Measurements from ENCODE around the gene PAIP1. TPM values are rescaled to one million over a fixed set of nuclear protein-coding genes. Genes with fewer than 3 reads are reported as not detected.

Gene PAIP1
- total RNA-seq, 3 donors from 2014 or later: 70.5 to 104 (median 94.1) TPM

DNA sequence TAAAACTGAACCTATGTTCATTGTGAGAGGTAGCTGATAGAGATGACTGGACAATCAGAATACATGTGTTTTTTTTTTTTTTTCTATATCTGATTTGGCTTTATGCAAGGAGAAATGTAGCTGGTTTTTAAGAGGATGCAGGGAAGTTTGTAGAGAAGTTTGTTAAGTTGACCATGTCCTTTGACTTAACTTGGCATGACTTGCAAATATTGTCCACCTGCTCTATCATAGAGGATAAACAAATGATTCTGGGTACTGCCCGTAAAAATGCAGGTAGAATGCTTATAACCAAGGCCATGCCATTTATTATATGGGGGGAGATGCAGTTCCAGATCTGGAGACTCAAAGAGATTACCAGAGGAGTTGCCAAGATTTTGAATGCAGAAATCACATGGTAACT lies 32.4 kb upstream of the PAIP1 start:
- Histone ChIP-seq H3K9me3 (no peaks in the 10 kb centered on the region), H3K4me1 (no peaks in the 10 kb centered on the region), H3K36me3 (no peaks in the 10 kb centered on the region), H3K27ac (no peak overlapping the region), H3K4me3 (no peak overlapping the region), H3K27me3 (no peaks in the 10 kb centered on the region)
- intact Hi-C loops (cut with DNase I; ENCODE audit: low total_unique reads): no loop called here
- TF ChIP-seq POLR2AphosphoS5 (IDR thresholded peaks at IDR 0.05) (no peak), CTCF (IDR thresholded peaks at IDR 0.05) (no peak), POLR2A (IDR thresholded peaks at IDR 0.05) (no peak)
- no peak for DNase-seq (ENCODE audit: low spot score in 2 of 2)

- TF ChIP-seq POLR2AphosphoS5 (IDR thresholded peaks at IDR 0.05): no peak
- Histone ChIP-seq H3K27ac (no peak overlapping the region), H3K4me3 (no peak overlapping the region), H3K9me3 (no peaks in the 10 kb centered on the region), H3K27me3 (no peaks in the 10 kb centered on the region), H3K36me3 (no peaks in the 10 kb centered on the region), H3K4me1 (no peaks in the 10 kb centered on the region)
- DNase-seq (ENCODE audit: low spot score in 2 of 2): no peak
- intact Hi-C loops (cut with DNase I; ENCODE audit: low total_unique reads): no loop called here
These were observed 32.0 kb upstream of the PAIP1 start for GRCh38 chr5:43588842-43589241.

GRCh38 chr5:43584166-43584699 lies 27.4 kb upstream of the PAIP1 start:
- no peaks in the 10 kb centered on the region for H3K36me3 ChIP-seq
- intact Hi-C loops (cut with DNase I; ENCODE audit: low total_unique reads): no loop called here
- H3K27ac ChIP-seq: no peak overlapping the region
- DNase-seq (ENCODE audit: low spot score in 2 of 2): no peak
- no peaks in the 10 kb centered on the region for H3K27me3 ChIP-seq
- no peaks in the 10 kb centered on the region for H3K4me1 ChIP-seq
- H3K9me3 ChIP-seq: no peaks in the 10 kb centered on the region
- no peak overlapping the region for H3K4me3 ChIP-seq
- no peak for TF ChIP-seq POLR2A (IDR thresholded peaks at IDR 0.05)
- no peak for TF ChIP-seq CTCF (IDR thresholded peaks at IDR 0.05)
- no peak for TF ChIP-seq POLR2AphosphoS5 (IDR thresholded peaks at IDR 0.05)

DNA sequence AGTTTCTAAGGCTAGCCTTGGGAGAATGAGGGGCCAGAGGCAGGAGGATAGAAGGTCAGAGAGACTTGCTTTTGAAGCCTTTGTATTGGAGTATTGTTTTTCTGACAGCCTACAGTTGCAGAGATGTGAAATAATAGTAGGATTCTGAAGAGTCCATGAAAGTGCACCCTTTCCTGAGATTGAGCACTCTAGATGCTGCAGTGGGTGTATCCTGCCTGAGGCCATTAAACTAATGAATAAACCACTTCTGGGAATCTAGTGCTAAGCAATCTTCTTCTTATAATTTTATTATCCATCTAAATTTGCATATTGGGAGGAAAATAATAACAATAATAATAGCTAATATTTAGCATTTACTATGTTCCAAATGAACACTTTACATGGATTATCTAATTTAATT lies 26.8 kb upstream of the PAIP1 start:
- no peak for TF ChIP-seq CTCF (IDR thresholded peaks at IDR 0.05)
- no peak for TF ChIP-seq POLR2AphosphoS5 (IDR thresholded peaks at IDR 0.05)
- no peak for TF ChIP-seq POLR2A (IDR thresholded peaks at IDR 0.05)
- no peak overlapping the region for H3K4me3 ChIP-seq
- no peak for DNase-seq (ENCODE audit: low spot score in 2 of 2)
- no peaks in the 10 kb centered on the region for H3K27me3 ChIP-seq
- intact Hi-C loops (cut with DNase I; ENCODE audit: low total_unique reads): no loop called here
- H3K36me3 ChIP-seq: no peaks in the 10 kb centered on the region
- H3K27ac ChIP-seq: no peak overlapping the region
- H3K4me1 ChIP-seq: no peaks in the 10 kb centered on the region
- H3K9me3 ChIP-seq: no peaks in the 10 kb centered on the region

DNA sequence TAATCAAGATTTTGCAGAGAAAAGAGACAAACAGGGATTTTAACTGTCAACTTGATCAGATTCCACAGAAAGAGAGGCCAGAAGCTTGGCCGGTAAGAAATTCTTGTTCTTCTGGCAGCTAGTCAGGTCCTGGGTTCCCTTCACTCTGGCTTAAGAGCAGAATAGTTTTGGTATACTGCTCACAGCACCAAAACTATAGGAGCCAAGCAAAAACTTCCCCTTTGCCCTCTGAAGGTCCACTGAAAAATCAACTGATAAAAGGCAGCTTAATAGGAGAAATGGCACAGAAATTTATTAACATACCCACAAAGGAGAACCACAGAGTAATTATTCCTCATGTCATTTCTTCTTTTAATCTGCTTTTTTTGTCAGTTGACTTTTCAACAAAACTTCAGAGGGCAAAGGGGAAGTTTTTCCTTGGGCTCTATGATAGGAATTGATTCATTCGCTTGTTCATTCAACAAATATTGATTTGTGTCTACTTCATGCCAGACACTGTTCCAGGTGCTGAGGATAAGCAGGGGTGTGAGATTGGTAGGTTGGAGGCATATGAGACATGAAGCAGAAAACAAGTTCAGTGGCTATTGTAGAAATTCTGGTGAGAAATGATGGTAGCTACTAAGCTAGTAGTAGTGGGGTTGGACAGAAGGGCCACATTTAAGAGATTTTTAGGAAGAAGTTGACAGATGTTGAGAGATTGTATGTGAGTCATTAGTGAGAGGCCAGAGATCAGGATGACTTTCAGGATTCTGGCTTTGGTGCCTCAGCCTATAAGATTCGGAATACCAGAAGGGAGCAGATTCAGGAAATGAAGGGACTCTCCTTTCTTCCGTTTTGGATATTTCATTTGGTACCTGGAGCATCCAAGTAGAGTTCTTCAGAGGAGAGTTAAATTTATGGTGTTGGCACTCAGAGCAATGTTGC lies 25.5 kb upstream of the PAIP1 start:
- H3K4me1 ChIP-seq: no peaks in the 10 kb centered on the region
- no peak overlapping the region for H3K27ac ChIP-seq
- intact Hi-C loops (cut with DNase I; ENCODE audit: low total_unique reads): no loop called here
- H3K9me3 ChIP-seq: no peaks in the 10 kb centered on the region
- no peaks in the 10 kb centered on the region for H3K36me3 ChIP-seq
- H3K27me3 ChIP-seq: no peaks in the 10 kb centered on the region
- TF ChIP-seq POLR2AphosphoS5 (IDR thresholded peaks at IDR 0.05) (no peak), POLR2A (IDR thresholded peaks at IDR 0.05) (no peak), CTCF (IDR thresholded peaks at IDR 0.05) (no peak)
- no peak for DNase-seq (ENCODE audit: low spot score in 2 of 2)
- no peak overlapping the region for H3K4me3 ChIP-seq
